Astrocyte (in vitro differentiated cells and primary cell): ENCODE measurements around the gene CFAP97D2. TPM values are rescaled to one million over a fixed set of nuclear protein-coding genes. Genes with fewer than 3 reads are reported as not detected.
"Not testable (repeated sequence)": the region's sequence is repeated elsewhere in the genome, so short reads cannot be mapped to it uniquely, and the experiment has no call there.

Experiments used
- DNase-seq: peaks from one replicate; pipeline ENCODE4 v3.0.0-alpha.2; 2010; ENCODE audit warnings: low read depth
- FAIRE-seq: peaks from 2 replicates; lab custom pipeline; 2011; peaks lifted over from hg19 to GRCh38; lab: Jason Lieb, UNC
- H2AFZ ChIP-seq: 2 replicates; pipeline ENCODE4 v1.6.0; 2012; ENCODE audit warnings: low read depth, low read length, inconsistent platforms
- H3K27ac ChIP-seq: 2 replicates; pipeline ENCODE4 v1.5.1; 2011; ENCODE audit warnings: low read depth, low read length, inconsistent platforms
- H3K27me3 ChIP-seq: 2 replicates; pipeline ENCODE4 v1.6.0; 2011; ENCODE audit warnings: low read length, inconsistent platforms; ENCODE audit not compliant: insufficient read depth
- H3K36me3 ChIP-seq: 2 replicates; pipeline ENCODE4 v1.5.1; 2011; ENCODE audit warnings: low read length, inconsistent platforms; ENCODE audit not compliant: insufficient read depth
- H3K4me1 ChIP-seq: 2 replicates; pipeline ENCODE4 v1.5.1; 2011; ENCODE audit warnings: low read length, inconsistent platforms; ENCODE audit not compliant: insufficient read depth
- H3K4me2 ChIP-seq: 2 replicates; pipeline ENCODE4 v1.6.0; 2012; ENCODE audit warnings: low read length, inconsistent platforms
- H3K4me3 ChIP-seq: 2 replicates; pipeline ENCODE4 v1.5.1; 2011; ENCODE audit warnings: low read depth, mild to moderate bottlenecking, low read length, inconsistent platforms; ENCODE audit not compliant: insufficient read depth
- H3K79me2 ChIP-seq: 2 replicates; pipeline ENCODE4 v1.6.0; 2012; ENCODE audit warnings: mild to moderate bottlenecking, low read length, inconsistent platforms; ENCODE audit not compliant: insufficient read depth
- H3K9ac ChIP-seq: 2 replicates; pipeline ENCODE4 v1.6.0; 2012; ENCODE audit warnings: mild to moderate bottlenecking, low read length, inconsistent platforms
- H3K9me3 ChIP-seq: 2 replicates; pipeline ENCODE4 v1.5.1; 2012; ENCODE audit warnings: low read depth, mild to moderate bottlenecking, low read length, inconsistent platforms; ENCODE audit not compliant: insufficient read depth
- H4K20me1 ChIP-seq: 2 replicates; pipeline ENCODE4 v1.6.0; 2012; ENCODE audit warnings: low read length, inconsistent platforms; ENCODE audit not compliant: insufficient read depth
- H3K27ac Mint-ChIP-seq: one replicate; pipeline ENCODE4 v1.8.0; 2021; ENCODE audit warnings: mild to moderate bottlenecking, mixed read lengths; ENCODE audit not compliant: unreplicated experiment
- H3K27me3 Mint-ChIP-seq: one replicate; pipeline ENCODE4 v1.8.0; 2021; ENCODE audit warnings: low read depth, mixed read lengths; ENCODE audit not compliant: unreplicated experiment
- H3K36me3 Mint-ChIP-seq: one replicate; pipeline ENCODE4 v1.8.0; 2021; ENCODE audit warnings: low read depth, mixed read lengths; ENCODE audit not compliant: unreplicated experiment
- H3K4me1 Mint-ChIP-seq: one replicate; pipeline ENCODE4 v1.8.0; 2021; ENCODE audit warnings: low read depth, mixed read lengths; ENCODE audit not compliant: unreplicated experiment
- H3K4me3 Mint-ChIP-seq: one replicate; pipeline ENCODE4 v1.8.0; 2021; ENCODE audit warnings: mild to moderate bottlenecking, moderate library complexity, mixed read lengths; ENCODE audit not compliant: unreplicated experiment
- H3K9me3 Mint-ChIP-seq: one replicate; pipeline ENCODE4 v1.8.0; 2021; ENCODE audit warnings: mild to moderate bottlenecking, mixed read lengths; ENCODE audit not compliant: unreplicated experiment
- EZH2 ChIP-seq: IDR thresholded peaks from 2 replicates; pipeline ENCODE4 v1.6.1; 2012; ENCODE audit warnings: mild to moderate bottlenecking, low read length, inconsistent platforms; ENCODE audit not compliant: insufficient read depth
- total RNA-seq: library from RNA; stranded (reverse); gene quantifications from 2 replicates; pipeline ENCODE4 v1.2.1, GENCODE V29; 2021
- TF ChIP-seq, protein P1 (sequence below): IDR thresholded peaks from 2 replicates; pipeline ENCODE4 v1.5.1; 2011; ENCODE audit warnings: low read depth, mild to moderate bottlenecking, inconsistent platforms, low read length, moderate library complexity; ENCODE audit not compliant: insufficient read depth

The CFAP97D2 gene
- total RNA-seq, 1 donor from 2014 or later: not detected

DNA sequence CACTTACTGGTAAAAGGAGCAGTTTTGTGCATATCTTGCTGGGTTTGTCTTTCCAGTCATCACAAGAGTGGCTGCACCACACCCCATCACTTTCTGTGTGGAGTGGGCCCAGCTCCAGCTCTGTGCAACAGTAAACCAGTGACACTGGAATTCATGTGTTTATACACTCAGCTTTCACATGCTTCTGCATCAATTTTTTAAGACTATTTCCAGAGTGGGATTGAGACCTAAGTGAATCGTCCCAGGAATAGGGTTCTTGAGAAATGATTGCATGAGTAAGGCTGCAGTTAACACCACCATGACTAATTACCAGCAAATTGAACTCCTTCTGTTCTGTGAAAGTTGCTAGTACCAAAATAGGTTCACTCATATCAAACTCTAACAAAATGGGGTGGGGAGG is 5.3 kb upstream of the CFAP97D2 start:
- no peak overlapping the region for H3K4me3 Mint-ChIP-seq
- Histone ChIP-seq H4K20me1 (no peaks in the 10 kb centered on the region), H3K36me3 (no peaks in the 10 kb centered on the region), H3K79me2 (no peaks in the 10 kb centered on the region), H3K4me2 (no peak overlapping the region), H3K27me3 (peaks cover 4% of the 10 kb centered on the region), H3K9ac (no peak overlapping the region), H3K9me3 (peaks cover 8% of the 10 kb centered on the region), H3K27ac (no peak overlapping the region), H3K4me3 (no peak overlapping the region), H2AFZ (no peak overlapping the region), H3K4me1 (no peaks in the 10 kb centered on the region)
- peaks cover 1% of the 10 kb centered on the region for H3K36me3 Mint-ChIP-seq
- H3K9me3 Mint-ChIP-seq: peaks cover 13% of the 10 kb centered on the region
- no peak for TF ChIP-seq EZH2
- TF ChIP-seq, protein P1, sequence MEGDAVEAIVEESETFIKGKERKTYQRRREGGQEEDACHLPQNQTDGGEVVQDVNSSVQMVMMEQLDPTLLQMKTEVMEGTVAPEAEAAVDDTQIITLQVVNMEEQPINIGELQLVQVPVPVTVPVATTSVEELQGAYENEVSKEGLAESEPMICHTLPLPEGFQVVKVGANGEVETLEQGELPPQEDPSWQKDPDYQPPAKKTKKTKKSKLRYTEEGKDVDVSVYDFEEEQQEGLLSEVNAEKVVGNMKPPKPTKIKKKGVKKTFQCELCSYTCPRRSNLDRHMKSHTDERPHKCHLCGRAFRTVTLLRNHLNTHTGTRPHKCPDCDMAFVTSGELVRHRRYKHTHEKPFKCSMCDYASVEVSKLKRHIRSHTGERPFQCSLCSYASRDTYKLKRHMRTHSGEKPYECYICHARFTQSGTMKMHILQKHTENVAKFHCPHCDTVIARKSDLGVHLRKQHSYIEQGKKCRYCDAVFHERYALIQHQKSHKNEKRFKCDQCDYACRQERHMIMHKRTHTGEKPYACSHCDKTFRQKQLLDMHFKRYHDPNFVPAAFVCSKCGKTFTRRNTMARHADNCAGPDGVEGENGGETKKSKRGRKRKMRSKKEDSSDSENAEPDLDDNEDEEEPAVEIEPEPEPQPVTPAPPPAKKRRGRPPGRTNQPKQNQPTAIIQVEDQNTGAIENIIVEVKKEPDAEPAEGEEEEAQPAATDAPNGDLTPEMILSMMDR: no peak
- FAIRE-seq (no peak), DNase-seq (no peak)
- H3K27ac Mint-ChIP-seq: no peak overlapping the region
- H3K27me3 Mint-ChIP-seq: peaks cover 8% of the 10 kb centered on the region
- H3K4me1 Mint-ChIP-seq: peaks cover under 1% of the 10 kb centered on the region

DNA sequence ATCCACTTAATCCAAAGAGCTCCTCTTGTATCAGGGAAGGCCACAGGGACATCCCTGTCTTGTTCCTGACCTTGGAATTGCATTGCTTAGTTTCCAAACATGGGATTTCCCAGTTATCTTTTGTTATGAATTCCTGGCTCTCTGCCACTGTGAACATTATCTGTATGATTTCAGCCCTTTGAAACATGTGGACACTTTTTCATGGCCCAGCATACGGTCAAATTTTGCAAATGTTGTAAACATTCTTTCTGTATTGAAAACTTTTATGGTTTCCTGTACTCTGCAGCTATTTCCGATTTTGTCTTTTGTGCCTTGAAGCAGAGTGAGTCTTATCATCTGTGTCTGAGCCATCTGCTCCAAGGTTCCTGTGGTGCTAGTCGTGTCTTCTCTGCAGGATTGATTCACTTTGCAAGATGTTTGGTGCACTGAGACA is 4.5 kb upstream of the CFAP97D2 start:
- Histone ChIP-seq H3K36me3 (no peaks in the 10 kb centered on the region), H3K4me3 (no peak overlapping the region), H3K79me2 (no peaks in the 10 kb centered on the region), H3K4me1 (no peaks in the 10 kb centered on the region), H3K4me2 (no peak overlapping the region), H2AFZ (no peak overlapping the region), H4K20me1 (no peaks in the 10 kb centered on the region), H3K9me3 (peaks cover 8% of the 10 kb centered on the region), H3K9ac (no peak overlapping the region), H3K27ac (no peak overlapping the region), H3K27me3 (peaks cover 8% of the 10 kb centered on the region)
- Mint-ChIP-seq H3K27me3 (peaks cover 10% of the 10 kb centered on the region), H3K4me3 (no peak overlapping the region), H3K27ac (no peak overlapping the region), H3K36me3 (peaks cover 1% of the 10 kb centered on the region), H3K9me3 (peaks cover 9% of the 10 kb centered on the region), H3K4me1 (peaks cover 3% of the 10 kb centered on the region)
- DNase-seq (no peak), FAIRE-seq (no peak)
- TF ChIP-seq EZH2: no peak
- TF ChIP-seq, protein P1: no peak

DNA sequence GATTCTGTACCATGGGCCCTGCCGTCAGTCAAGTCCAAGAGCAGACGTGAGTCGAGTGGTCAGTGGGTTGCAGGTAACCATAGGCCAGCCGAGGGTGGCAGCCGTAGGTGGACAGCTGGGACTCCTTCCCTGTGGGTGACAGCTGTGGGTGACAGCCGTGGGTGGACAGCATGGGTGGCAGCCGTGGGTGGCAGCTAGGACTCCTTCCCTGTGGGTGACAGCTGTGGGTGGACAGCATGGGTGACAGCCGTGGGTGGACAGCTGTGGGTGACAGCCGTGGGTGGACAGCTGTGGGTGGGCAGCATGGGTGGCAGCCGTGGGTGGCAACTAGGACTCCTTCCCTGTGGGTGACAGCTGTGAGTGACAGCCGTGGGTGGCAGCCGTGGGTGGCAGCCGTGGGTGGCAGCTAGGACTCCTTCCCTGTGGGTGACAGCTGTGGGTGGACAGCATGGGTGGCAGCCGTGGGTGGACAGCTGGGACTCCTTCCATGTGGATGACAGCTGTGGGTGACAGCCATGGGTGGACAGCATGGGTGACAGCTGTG is 2.6 kb upstream of the CFAP97D2 start:
- FAIRE-seq: not testable (repeated sequence)

More for the DNA sequence above, 2.6 kb upstream of the CFAP97D2 start:
- not testable (repeated sequence) for H3K36me3 ChIP-seq, H3K4me3 Mint-ChIP-seq, H3K9me3 ChIP-seq, H3K4me1 Mint-ChIP-seq, H3K4me1 ChIP-seq, H3K36me3 Mint-ChIP-seq, H3K9ac ChIP-seq, H4K20me1 ChIP-seq, H3K4me3 ChIP-seq, H3K27me3 ChIP-seq, H2AFZ ChIP-seq, H3K4me2 ChIP-seq, H3K79me2 ChIP-seq, H3K27ac ChIP-seq, H3K27ac Mint-ChIP-seq, DNase-seq
- Mint-ChIP-seq H3K27me3 (peaks cover 21% of the 10 kb centered on the region), H3K9me3 (peaks cover 12% of the 10 kb centered on the region)
